ENCODE measurements around the gene KRTAP12-1.
A peak's percentile ranks its signal among the peaks of the same experiment; 100 is the strongest.

The KRTAP12-1 gene, protein sequence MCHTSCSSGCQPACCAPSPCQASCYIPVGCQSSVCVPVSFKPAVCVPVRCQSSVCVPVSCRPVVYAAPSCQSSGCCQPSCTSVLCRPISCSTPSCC

DNA sequence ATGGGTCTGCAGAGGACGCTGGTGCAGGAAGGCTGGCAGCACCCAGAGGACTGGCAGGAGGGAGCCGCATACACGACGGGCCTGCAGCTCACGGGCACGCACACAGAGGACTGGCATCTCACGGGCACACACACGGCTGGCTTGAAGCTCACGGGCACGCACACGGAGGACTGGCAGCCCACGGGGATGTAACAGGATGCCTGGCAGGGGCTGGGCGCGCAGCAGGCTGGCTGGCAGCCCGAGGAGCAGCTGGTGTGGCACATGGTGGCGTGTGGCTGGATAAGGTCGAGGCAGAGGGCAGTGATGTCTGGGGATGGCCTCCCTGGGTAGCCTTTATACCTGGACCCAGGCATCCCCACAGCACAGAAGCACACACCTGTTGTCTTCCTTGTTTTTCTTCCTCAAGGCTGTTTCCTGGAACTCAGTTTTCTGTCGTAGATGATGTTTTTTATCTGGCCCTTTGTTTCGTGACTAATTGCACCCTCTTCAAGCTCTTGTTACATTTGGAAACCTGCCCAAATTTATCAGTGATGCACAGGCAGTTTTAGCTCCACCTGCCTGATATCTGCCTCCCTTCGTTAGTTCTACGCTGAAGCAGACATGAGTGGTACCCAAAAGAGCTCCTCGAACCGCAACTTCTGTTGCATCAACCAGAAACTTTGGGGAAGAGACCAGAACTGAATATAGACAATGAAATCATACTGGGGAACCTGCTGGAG is at the start of gene KRTAP12-1:
Gene KRTAP12-1, minus strand, starts transcription at position 303 of the 719 bp plus-strand sequence. Its CDS starts 40 bp downstream, at position 263.
- DNase-seq, result no peak

DNA sequence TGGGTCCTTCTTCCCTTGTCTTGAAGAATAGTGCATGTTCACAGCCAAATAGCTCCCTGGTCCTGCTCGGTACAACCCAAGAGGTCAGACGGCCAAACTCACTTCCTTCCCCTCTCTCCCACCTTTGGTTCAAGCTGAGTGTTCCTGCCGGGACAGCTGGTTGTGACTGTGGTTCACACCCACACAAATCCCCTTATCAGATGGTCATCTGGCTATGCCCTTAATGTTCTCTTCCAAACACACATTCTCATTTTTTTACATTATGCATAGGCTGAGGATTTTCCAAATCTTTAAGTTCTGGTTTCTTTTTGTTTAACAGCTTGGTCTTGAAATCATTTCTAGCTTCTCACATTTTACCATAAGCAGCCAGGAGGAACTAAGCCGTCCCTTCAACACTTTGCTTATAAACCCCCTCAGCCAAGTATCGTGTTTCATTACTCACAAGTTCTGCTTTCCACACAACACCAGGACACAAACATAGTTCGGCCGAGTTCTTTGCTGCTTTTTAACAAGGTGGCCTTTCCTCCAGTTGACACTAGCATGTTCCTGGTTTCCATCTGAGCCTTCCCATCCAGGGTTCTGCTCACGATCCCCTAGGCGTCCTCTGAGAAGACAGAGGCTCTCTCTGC is 49.1 kb upstream of the KRTAP12-1 start:
- DNase-seq, result no peak

DNA sequence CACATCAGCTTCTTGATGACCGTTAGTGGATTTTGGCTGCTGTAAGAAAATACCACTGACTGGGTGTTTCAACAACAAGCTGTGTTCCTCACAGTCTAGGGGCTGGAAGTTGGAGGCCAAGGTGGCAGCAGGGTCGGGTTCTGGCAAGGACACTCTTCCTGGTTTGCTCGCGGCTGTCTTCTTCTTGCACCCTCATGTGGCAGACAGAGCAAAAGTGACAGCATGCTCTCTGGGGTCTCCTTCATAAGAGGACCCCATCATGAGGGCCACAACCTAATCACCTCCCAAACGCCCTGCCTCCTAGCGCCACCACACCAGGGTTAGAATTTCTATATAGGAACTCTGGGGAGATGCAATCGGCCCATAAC is 48.0 kb upstream of the KRTAP12-1 start:
- DNase-seq, result no peak

DNA sequence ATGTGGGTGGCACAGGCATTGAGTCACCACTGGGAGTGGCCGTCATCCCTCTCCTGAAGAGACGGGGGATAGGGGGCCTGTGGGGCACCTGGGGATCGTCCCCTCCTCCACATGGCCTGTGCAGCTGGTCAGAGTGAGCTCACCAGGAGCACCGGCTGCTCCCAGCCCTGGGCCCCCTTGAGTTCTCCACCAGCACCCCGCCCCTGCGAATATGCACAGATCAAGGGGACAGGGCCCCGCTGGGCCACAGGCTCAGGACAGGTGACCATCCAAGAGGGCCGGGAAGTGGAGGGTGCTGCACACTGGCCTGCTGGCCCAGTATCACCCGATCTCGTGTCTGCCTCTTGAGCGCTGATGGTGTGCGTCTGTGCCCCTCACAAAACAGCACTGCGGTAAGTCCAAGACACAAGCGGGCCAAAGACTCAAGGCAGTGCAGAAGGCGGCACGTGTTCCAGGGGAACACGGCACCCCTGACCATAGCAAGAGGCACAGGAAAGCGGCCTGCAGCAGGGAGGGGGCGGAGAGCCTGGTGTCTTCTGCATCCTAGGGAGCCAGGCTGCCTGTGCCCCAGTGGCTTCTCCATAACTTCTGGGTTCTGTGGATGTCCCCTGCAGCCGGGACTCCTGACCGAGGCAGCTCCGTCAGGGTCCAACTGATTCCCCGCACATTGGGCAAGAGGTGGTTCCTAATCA is 47.5 kb upstream of the KRTAP12-1 start:
- DNase-seq, result no peak

DNA sequence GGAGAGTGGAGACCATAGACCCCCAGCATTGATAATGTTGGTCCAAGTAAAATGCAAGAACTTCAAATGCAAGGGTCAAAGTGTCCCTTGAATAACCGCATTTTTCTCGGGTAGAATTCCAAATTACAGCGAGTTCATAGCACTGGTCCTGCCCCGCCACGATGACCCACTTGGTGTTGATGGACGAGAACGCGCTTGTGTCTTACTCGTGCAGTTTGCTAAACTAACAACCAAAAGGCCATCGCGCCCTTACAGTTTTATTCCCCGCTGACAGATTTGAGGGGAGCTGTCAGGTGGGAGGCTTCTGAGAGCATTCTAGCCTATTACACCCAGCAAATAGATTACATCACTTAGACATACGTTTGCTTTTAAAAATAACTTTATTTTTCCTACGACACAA is 46.8 kb upstream of the KRTAP12-1 start:
- no peak for DNase-seq

DNA sequence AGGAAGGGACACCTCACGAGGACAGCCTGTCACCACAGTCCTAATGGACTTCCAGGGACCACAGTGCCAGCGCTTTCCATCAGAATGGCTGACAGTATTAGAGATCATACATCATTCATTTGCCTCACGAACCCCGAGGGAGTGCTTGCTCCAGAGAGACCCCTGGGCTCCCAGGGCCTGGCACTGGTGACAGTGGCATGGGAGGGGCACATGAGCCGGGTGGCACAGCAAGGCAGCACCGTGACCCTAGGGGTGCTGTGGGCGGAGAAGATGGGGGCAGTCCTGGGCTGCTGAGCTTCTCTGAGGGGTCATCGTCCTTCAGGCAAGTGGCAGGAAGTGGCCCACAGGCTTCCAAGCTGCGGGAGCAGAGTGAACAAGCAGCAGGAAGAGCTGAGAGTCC is 45.8 kb upstream of the KRTAP12-1 start:
- no peak for DNase-seq

DNA sequence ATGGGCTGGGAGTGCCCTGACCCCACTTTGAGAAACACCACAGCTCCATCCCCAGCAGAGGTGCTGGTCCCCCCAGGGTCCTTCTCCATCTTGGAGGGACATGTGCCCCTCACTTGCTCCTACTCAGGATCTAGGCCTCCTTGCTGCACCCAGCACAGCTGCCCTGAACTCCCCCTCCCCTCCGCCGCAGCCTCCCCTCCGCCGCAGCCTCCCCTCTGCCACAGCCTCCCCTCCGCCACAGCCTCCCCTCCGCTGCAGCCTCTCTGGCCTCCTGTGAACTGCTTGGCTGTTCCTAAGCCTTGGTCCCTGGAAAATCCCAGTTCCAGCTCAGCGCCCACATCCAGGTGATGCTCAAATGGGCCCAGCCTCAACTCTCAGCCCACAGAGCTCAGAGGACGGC is 45.4 kb upstream of the KRTAP12-1 start:
- no peak for DNase-seq

DNA sequence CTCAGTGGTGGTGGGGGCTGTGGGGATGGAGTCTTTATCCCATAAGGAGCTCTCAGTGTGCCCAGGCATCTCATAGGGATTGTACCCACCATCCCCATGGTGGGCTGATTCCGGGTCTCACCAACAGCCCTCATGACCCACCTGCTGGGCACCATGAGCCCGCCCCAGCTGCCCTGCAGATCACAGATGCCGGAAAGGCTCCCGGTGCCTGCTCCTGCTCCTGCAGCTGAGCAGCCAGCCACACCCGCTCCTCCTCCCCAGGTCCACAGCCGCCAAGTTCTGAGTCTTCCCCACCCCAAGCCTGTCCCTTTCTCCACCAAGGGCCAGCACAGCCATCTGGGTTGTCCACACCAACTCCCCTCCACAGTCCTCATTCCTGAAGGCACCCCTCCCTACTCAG is 44.9 kb upstream of the KRTAP12-1 start:
- no peak for DNase-seq

DNA sequence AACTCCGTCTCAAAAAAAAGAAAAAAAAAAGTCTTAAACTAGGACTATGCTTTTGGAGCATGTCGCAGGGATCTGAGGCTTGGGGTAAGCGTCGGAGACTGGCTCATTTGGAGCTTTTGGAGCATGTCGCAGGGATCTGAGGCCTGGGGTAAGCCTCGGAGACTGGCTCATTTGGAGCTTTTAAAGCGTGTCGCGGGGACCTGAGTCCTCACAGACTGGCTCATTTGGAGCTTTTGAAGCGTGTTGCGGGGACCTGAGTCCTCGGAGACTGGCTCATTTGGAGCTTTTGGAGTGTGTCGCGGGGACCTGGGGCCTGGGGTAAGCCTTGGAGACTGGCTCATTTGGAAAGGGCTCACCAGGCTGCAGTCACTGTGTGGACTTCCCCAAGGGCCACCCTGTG is 43.0 kb upstream of the KRTAP12-1 start:
- no peak for DNase-seq

DNA sequence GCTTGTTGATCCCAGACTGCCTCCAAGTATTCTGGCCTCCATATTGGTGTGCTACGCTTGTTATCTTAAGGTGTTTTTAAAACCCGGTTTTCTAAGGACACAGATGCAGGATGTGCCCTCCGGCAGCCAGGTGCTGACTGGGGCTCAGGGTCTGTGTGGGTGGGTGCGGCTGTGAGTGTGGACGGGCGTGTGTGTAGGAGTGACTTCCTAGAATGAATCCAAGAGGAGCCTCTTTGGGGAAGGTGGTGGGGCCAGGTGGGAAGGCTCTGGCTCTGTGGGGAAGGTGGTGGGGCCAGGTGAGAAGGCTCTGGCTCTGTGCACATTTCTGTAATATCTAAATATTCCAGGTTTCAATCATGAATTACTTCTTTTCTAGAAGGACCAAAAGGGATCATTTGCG is 42.2 kb upstream of the KRTAP12-1 start:
- no peak for DNase-seq

DNA sequence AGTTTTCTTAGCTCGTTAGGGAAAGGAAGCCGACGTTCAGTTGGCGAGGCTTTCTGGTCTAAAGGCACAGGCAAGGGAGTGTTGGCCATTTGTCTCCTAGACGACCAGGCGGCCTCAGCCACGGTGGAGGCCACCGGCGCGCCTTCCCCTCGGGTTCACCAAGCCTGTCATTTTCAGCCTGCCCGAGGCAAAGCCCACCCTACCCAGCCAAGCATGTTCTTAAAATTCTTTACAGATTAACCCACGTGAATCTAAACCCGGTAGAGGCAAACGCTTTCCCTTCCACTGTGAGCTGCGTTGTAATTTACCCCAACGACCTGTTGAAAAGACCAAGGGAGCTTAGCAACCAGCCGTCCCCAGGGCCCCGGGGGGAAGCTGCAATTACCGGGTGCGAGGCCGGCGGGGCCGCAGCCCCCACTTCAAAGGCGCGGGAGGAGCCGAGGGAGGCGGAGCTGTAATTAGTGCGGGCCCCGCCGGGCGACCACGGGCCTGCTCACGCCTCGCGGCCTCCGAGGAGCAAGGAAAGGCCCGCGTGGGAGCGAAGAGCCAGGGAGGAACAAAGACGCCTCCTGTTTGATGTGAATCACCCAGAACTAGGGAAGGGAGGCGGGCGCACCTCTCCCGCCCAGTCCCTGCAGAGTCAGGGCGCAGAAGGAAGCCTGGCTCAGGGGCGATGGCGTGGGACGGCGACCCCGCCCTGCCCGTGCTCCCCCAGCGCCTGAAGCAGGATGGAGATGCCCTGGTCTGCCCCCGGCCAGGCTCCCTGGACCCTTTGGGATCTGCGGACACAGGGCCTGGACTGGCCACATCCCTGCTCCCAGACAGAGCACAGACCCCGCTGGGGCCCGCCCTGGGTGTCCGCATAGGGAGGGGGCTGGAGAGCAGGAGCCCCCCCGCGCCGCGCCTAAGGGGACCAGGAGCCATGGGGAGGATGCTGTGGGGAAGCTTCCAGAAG is 41.5 kb upstream of the KRTAP12-1 start:
- DNase-seq, result peak; percentile 84

DNA sequence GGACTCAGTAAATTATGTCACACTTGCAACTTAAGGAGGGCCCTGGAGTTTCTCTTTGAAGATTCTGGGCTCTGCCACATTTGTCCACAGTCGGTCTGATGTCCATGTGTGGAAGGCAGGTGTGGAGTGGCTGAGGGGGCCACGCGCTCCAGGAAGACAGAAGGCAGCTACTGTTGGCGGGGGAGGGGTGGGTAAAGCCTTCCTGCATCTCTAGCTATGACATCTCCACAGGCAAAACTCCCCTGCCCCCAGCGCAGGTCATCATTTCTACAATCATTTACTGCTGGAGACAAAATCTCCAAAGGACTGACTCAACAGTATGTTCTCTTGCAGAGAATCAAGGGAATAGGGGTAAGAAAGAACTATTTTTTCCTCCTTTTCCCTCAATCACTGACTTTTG is 40.8 kb upstream of the KRTAP12-1 start:
- DNase-seq, result peak; percentile 69

DNA sequence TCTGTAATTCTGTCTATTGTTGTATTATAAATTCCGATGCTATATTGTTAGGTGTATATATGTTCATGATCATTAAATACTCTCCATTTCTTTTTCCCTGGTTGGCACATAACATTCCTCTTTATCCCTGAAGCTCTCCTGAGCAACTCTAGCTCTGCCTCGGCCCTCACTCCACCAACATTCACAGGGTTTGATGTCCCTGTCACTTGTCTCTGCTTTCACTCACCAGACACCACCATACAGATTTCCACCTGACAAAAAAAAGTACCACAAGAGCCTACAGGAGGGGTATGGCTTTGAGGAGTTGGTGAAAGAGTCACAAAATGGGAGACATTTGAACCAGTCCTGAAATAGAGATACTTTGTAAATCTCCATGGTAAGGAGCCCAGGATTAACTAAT is 38.2 kb upstream of the KRTAP12-1 start:
- no peak for DNase-seq

DNA sequence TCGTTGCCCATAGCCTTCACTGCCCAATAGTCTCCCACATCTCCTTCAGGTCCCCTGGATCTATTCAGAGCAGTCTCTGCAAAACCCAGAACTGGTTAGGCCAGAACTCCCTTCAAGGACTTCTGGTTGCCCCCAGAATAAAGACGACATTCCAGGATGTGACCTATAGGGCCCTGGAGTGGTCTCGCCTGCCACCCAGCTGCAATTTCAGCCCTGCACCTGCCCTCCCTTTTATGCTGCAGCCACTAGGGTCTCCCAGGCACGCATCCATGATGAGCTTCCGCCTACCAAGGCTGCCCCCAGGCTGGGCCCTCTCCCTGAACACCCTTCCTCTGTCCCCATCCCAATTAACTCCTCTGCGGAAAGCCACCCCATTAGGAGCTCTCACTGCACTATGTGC is 36.6 kb upstream of the KRTAP12-1 start:
- no peak for DNase-seq

DNA sequence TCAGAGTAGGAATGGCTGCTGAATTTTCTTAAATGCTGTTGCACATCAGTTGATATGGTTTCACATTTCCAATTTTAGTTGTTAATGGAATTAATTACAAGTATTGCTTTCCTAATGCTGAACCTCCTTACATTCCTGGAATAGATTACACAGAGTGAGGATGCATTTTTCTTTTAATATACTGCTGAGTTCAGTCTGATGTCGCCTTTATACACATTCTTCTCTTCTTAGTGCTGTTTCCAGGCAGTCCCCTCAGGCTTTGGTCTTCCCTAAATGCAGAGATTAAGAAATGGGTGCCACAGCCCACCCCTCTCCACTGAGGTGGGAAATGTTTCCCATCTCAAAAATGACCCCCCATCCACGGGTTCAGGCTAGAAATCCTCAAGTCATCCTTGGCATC is 36.1 kb upstream of the KRTAP12-1 start:
- DNase-seq, result no peak

DNA sequence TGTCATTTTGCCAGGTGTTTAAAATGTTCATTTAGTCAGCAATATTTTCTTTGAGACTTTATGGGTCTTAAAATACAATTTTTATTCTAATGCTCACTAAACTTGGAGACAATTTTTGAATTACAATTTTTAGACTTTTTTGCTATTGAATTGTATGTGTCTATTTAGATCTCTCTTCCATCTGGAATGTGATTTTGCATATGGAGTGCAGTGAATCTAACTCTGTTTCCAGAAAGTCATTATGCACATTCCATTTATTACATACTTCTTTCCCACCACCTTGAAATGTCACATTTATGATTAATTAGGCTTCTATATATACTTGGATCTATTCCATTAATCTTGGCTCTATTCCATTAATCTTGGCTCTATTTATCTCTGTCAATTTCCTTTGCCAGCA is 35.0 kb upstream of the KRTAP12-1 start:
- DNase-seq, result no peak

DNA sequence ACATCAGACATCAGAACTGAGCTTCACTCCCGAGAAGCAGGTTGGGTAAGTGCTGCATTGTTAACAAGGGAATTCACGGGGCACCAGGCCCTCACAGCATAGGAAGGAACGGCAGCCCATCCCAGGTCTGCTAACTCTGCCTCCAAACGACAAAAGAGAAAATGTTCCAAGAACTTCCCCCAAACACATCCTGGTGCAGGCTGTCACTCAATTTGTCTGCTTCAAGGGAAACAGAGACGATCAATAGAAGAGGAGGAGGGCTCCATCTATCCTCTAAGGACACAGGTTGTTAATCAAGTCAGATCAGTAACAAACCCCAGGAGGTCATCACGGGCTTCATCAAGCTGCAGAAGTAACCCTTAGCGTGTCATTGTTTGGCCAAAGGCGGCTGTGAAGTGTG is 32.9 kb upstream of the KRTAP12-1 start:
- no peak for DNase-seq

DNA sequence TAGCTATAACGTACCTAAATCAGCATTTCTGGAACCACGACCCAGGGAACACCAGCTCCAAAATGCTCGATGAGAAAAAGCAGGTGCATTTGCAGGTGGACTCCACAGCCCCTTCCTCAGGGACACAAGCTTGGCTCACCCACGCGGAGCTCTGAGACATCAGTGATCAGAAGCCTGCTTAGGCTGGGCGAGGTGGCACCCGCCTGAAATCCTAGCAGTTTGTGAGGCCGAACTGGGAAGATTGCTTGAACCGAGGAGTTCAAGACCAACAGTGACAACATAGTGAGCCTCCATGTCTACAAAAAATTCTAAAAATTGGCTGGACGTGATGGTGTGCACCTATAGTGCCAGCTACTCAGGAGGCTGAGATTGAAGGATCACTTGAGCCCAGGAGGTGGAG is 31.9 kb upstream of the KRTAP12-1 start:
- no peak for DNase-seq

DNA sequence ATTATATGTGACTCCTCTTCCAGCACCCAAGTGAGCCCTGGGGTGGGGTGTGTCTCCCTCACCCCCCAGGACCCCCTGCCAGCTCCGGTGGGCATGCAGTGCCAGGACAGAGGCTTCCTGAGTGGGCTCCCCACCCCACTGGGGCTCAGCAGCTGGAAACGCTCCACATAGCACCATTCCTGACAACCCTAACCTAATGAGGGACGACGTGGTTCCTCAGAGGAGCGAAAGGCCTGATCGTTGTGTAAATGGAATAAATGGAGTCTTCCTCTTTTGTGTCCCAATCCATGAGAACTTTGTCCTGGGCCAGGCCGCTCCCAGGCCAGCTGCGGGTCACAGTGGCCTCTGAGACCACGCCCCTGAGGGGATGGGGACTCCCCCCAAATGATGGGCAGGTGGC is 31.2 kb upstream of the KRTAP12-1 start:
- no peak for DNase-seq

DNA sequence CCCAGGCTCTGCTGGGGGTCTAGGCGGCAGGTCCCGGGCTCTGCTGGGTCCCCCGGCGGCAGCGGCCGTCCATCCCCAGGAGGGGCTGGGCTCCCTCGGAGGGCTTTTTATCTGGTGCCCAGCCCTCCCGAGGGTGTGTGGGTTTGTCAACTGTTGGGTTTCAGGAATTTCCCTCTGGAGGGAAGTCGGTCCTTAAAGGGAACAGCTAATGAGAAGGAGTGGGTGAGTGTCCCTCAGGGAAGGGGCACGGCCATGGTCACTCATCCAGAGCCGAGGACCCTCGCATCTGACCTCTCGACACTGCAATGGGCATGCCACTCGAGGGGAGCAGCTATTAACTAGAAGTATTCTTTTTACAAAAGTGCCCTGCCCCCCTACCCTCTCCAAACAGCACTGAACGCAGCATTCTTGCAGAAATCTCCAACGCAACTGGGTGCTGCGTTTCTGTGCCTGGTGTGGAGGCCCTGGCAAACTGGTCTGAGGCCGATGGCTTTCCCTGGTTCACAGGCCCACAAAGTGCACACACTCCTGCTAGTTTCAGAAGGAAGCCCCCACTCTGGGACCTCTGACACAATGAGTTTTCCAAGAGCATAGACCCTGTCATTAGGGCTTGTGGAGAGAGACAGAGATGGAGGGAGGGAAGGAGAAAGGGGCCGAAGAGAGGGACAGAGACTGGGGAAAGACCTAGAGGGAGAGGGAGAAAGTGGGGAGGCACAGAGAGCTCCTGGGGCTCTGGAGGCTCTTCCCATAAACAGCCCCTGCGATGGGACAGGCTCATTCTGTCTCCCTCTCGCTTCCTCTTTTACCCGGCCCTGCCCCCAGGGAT is 30.5 kb upstream of the KRTAP12-1 start:
- no peak for DNase-seq

DNA sequence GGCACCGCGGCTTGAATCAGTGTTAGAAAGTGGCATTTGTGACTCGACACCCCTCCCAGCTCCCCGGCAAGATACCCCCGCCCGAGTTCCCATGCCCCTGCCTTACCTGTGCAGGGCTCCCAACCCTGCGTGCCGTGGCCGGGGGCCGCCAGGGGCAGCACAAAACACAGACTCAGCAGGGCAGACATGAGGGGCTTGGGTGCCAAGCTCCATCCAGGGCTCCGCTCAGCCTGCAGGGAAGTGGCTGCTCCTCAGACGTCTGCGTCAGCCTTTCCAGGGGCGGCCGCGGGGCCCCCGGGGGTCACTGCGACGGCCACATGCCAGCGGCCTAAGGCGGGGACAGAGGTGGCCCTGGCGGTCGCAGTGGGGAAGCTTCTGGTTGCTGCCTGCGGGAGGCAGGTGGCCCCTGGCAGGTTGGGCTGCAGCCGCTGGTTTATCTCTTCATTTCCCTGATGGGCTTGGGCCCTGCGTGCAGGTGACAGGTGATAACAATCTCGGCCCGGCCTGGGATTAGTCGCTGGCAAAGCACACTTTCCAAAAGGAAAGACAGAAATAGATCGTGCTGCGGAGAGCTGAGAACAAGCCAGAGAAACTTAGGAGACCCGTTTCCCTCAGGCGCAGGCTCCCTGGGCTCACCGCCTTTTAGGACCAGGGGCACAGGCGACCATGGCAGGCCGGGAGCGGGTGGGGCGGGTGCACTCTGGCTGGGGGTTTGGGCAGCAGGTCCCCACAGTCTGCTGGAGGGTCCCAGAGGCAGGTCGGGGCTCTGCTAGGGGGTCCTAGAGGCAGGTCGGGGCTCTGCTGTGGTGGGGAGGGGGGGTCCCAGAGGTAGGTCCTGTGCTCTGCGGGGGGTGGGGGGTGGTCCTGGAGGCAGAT is 29.6 kb upstream of the KRTAP12-1 start, which contains the start of gene TSPEAR:
Gene TSPEAR, minus strand, starts transcription at position 246 of the 876 bp plus-strand sequence. Its CDS starts 58 bp downstream, at position 188.
- no peak for DNase-seq
